ENCODE results near the gene ATG4B.

DNA sequence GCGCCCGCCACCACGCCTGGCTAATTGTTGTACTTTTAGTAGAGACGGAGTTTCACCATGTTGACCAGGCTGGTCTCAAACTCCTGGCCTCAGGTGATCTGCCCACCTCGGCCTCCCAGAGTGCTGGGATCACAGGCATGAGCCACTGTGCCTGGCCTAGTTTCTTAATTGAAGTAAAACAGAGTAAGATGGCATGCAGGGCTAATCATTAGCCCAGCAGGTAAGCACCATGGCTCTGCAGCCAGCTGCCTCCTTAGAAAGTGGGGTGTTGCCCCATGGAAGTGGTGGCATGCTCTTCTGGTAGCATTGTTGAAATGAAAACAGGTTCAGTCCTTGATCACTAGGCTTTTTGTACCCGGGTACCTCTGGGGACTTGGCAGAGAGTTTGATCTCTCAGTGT is 12.4 kb downstream of the ATG4B start:
- TF ChIP-seq POLR2A (IDR thresholded peaks at IDR 0.05; ENCODE audit: low read depth, low read length), result no peak
- TF ChIP-seq POLR2AphosphoS5 (IDR thresholded peaks at IDR 0.05; ENCODE audit: low read depth, low read length), result no peak
- no peak for TF ChIP-seq TAF1 (IDR thresholded peaks at IDR 0.05; ENCODE audit: borderline replicate concordance, low read depth, low read length)

All from GM12892 (cell line).